Fibroblast of skin of right biceps (primary cell): Measurements from ENCODE around the gene DOLPP1.
A peak's percentile ranks its signal among the peaks of the same experiment; 100 is the strongest.
"Not testable (repeated sequence)": the region's sequence is repeated elsewhere in the genome, so short reads cannot be mapped to it uniquely, and the experiment has no call there.

Source experiments
- DNase-seq: peaks from one replicate; pipeline ENCODE4 v3.0.0-alpha.2; 2013

The DOLPP1 gene

DNA sequence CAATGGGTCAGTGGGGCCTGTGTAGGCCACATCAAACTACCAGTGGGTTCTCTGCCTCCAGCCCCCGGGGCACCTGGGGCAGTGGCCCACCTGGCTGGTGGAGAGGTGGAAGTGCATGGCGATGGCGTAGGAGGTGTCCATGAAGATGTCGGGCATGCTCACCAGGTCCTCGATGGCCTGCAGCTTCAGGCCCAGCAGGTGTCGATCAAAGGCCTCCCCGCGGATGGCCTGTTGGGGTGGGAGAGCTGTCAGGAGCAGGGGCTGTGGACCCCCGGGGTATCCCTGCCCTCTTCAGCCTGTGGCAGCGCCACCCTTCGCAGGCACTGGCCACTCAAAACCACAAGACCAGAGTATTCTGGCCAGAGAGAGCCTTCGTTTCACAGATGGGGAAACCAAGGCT is 15.0 kb downstream of the DOLPP1 start:
- no peak for DNase-seq

DNA sequence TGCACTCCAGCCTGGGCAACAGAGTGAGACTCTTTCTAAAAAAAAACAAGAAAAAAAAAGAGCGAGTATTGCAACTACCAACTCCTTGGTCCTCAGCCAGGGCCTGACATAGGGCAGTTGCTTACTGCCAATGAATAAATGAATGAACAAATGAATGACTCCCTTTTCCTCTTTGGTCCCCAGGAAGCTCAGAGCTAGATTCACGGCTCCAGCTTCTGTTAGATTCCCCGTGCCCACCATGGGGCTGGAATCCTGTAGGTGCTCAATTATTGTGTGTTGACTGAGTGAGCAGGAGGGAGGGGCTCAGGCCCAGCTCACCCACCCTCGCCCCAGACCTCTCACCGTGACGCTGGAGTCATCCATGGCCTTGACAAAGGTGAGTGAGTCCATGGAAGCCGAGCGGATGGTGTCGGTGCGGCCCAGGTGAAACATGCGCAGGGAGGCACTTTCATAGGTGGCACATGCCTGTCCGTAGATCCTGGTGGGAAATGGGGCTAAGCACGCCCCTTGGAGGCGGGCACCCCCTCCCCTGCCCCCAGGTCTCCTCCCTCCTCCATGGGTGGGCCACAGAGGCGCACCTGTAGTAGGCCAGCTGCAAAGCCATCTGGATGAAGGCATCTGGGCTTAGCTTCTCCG is 16.9 kb downstream of the DOLPP1 start:
- DNase-seq = no peak

DNA sequence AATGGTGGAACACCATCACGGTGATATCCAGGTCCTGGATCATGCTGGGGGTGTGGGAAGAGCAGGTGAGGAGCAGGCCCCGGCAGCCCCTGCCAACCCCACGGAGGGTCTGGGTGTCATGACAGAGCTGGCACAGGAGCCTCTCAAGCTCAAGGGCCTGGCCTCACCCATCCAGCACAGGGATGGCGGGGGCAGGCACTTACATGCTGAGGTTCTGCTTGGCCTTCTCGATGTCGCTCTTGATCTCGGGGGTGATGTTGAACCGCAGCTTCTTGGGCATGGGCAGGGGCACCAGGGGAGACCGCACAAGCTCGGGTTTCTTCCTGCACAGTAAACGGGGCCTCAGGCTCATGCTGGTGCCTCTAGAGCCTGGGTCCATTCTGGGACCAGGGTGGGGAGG is 17.4 kb downstream of the DOLPP1 start:
- no peak for DNase-seq

DNA sequence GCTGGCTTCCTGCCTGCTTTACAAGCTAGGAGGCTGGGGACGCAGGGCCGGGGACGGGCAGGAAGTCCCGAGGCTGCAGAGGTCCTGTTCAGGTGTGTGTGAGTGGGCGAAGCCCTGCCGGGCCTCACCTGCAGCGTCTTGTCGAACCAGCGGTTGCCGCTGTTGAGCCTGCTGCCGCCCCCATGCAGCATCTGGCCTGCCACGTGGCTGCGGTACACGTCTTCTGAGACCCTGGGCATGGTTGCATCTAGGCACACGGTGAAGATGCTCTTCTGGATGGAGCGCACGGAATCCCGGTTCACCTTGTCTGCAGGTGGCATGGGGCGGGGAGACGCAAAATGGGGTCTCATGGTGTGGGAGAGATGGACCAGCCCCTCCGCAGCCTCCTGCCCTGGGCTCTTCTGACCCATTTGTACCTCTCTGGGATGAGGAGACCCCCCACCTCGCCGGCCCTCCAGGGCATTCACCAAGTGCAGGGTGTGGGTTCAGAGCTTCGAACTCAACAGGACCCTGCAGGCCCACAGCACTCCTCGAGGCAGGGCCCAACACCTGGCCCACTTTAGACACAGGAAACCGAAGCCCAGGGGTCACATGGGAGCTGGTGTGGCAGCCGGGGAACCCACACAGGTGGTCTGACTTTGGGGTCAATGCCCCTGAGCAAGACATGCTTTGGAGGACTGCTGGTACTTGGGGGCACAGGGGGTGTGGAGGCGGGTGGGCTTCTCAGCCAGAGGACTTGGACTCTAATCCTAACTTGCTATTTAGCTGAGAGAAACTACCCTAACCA is 19.7 kb downstream of the DOLPP1 start:
- no peak for DNase-seq

DNA sequence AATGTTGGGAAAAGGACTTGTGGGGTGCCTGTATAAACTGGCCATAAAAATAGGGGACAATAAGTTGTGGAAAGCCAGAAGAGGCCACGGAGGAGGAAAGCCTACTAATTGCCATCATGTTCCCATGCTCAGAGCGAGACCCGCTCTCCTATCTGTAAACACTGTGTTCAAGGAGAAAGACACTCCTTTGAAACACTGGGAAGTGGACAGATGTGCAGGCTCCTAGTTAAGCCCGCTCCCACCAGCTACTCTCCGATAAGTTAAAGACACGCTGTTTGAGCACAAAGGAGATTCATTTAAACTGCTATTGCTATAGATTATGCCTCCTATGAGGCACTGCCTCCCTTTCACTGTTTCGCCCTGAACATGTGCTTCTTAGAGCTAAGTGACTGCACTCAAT is 20.4 kb downstream of the DOLPP1 start:
- DNase-seq = no peak

DNA sequence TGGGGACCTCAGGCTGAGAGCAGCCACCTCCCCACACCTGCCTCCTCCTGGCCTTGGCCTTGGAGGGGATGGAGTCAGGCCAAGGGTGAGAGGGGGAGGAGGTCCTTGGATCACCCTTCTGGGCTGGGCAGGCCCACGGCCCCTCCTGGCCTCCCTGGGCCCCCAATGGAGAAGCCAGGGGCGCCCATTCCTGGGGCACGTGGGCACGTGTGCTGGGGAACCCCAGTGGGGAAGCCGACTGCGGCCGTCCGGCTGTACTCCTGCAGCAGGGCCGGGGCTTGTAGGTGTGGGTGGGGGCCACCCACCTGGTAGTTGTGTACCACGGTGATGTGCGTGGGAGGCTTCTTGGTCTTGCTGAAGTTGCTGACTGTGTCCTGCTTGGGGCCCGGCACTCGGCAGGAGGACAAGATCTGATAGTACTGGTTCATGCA is 21.2 kb downstream of the DOLPP1 start:
- no peak for DNase-seq

DNA sequence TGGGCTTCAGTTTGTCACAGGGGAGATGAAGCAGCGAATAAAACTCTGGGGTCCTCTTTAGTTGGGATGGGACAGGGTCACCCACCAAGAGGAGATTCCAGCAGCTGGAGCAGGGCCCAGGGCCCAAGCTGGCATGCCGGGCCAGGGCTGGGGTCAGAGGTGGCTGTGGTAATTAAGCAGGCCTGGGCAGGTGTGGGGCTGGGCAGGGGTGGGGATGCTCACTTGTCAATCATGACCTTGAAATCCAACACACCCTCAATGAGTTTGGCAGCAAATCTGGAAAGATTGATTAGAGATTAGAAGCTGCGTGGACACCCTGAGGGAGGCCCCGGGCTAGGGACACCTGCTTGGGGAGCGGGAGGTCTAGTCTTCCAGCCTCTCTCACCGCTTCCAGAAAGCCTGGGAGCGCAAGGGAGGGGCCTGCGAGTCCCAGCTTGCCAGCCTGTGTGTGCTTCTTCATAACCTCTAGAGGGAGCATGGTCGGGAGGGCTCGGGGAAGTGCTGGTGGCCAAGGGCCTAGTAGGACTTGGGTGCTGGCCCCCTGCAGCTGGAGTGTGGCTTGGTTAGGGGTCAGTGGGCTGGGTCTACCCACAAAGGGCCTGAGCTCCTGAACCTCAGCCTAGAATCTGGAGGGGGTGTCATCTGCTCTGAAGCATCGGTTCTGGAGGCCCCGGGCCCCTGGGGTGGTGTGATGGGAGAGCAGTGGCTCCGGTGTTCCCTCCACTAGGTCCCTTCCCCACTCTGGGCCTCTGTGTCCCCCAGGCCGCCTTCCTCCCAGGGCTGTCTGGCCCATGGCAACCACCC is 22.1 kb downstream of the DOLPP1 start:
- peak; percentile 53 for DNase-seq

DNA sequence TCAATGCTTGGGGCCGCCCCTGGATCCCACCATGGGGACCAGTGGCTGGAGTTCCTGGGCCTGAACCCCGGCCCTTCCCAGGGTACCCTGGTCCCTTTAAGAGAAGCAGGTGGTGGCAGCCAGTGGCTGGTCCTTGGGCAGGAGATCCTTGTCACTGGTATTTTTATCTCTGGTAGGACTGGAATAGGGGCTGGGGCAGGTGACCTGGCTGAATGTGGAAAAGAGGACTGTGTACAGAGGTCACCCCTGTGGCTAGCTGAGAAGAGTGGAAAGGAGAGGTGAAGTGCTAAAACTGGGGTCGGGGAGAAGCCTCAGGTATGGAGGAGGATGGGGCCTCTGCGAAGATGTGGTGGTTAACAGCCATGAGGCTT is 22.7 kb downstream of the DOLPP1 start:
- DNase-seq = no peak

DNA sequence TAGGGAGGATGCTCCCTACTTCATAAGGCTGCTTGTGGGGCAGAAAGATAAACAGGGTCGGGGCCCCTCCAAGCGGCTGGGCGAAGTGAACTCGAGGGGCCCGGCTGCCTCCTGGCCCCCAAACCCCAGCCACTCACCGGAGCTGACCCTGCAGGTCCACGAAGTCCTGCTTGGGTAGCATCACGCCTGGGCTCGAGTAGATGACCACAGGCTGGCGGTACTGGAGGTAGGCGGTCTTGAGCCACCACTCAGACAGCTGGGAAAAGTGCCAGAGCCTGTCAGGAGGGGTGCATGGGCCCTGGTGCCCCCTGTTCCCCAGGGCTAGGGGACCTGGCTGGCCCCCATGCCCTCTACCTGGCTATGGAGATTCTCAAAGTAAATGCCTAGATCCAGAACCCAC is 23.1 kb downstream of the DOLPP1 start:
- no peak for DNase-seq

DNA sequence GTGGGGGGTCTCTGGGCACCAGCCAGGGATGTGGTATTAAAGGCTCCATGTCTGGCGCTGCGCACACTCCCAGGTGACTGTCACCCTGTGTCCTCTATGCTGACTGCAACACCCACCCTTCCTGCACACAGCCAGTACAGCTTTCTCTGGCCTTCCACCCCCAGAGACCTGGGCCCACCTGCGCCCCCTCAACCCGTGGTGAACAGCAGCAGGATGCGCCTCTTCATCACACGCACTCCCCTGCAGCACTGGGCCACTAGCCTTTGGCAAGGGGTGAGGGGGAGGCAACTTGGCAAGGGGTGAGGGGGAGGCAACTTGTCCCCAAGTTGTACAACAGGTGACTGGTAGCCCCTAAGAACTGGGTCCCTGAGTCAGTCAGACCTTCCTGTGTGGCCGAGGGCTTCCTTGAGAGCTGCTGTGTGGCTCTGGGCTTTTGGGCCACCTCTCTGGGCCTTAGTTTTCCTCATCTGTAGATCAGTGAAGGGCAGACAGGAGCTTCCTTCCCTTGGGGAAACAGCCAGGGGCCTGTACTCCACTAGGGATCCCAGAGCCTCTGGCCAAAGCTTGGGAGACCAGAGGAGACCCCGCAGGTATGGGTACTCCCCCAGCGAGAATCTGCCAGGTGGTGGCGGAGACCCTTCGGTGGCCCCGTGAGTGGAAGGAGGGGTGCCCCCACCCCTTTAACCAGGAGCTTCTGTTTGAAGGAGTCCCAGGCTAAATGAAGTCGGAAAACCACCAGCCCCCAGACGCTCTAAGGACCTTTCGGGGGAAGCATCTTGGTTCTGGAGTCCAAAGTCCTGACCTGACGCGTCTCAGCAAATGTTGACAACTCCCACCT is 25.2 kb downstream of the DOLPP1 start:
- no peak for DNase-seq

DNA sequence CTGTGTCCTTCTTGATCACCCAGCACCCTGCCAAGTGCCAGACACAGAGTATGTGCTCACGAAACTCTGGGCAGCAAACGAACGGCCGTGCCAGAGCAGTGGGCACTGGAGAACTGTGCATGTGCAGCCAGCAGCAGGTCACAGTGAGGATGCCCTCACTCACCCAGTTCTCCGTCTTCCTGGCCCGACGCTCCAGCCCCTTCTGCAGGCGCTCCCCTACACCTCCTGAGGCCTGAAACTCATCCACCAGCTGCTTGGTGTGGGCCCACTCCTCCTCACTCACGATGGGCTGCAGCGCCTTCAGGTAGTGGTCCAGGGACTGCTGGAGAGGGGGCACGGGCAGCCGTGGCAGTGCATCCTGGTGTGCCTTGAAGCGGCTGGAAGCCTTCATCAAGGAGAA is 26.7 kb downstream of the DOLPP1 start:
- DNase-seq = no peak

DNA sequence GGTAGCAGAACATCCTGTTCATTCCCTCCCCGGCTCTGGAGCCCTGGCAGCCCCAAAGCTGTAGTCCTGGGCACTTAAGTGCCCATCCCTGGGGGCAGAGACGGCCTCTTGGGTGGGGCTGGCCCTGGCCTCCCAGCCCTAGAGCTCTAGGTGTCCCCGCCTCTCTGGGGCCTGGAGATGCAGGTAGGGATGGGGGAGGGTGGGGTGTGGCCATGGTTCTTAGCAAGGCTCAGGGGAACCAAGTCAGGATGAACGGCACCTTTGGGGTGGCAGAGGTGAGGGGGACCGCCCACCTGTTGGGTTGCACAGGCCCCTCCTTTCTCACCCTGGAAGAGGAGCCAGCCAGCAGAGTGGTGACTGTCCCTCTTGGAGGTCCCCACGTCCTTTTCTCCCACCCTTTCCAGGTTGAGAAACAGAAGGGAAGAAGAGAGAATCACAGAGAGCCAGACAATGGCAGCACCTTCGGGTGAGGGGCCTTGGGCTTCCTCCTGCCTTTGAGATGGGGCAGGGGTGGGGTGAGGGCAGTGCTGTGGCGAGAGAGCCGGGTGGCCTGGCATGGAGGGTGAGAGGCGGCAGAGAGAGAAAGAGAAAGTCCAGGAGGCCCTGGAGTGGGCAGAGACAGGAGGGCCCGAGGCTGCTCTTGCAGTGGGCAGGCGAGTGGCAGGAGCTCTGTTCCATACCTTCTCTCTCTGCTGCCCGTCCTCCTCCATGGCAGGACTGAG is 27.3 kb downstream of the DOLPP1 start:
- no peak for DNase-seq

DNA sequence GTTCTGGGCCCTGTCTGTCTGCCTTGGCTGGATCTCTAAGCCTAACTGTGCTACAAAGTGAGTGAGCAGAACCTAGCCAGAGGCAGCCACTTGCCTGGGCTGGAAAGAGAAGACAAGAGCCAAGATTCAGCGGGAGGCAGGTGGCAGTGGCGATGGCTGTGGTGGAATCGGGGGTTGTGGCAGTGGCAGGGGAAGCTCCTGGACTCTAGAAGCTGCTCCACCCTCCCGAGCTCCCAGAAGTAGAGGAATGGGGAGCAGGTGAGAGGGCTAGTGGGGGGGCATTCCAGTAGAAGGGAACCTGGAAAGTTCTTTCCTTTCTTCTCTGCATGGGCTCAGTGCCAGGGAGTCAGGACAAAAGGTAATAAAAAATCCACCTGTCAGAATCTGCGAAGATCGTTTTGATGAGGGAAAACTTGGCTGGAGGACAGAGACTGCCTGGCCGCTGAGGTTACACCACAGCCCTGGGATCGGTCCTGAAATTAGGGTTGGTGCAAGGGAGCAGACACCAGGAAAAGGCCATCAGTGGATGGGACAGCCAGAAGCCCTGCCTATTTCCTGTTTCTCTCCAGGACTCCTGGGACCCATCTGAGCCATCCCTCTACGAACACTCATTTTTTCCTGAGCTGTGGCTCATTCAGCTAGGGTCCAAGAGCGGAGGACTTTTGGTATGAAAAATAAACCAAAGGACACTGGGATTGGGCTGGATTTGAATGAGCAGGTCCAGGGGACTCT is 28.1 kb downstream of the DOLPP1 start:
- no peak for DNase-seq

DNA sequence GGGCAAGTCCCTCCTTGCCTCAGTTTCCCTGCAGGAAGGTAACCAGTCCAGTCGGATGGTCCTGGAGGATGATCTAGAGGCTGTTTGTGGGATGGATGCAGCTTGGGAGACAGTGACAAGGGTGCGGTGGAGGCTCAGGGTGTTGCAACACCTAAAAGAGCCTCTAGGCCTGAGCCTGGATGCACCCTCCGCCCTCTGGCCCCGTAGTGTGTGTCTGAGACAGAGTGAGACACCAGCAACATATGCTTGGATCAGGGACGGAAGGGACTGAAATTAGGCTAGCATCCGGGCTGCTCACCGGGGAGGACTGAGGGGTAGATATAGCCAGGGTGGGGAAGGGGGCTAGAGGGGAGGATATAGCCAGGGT is 28.6 kb downstream of the DOLPP1 start:
- peak; percentile 19 for DNase-seq

DNA sequence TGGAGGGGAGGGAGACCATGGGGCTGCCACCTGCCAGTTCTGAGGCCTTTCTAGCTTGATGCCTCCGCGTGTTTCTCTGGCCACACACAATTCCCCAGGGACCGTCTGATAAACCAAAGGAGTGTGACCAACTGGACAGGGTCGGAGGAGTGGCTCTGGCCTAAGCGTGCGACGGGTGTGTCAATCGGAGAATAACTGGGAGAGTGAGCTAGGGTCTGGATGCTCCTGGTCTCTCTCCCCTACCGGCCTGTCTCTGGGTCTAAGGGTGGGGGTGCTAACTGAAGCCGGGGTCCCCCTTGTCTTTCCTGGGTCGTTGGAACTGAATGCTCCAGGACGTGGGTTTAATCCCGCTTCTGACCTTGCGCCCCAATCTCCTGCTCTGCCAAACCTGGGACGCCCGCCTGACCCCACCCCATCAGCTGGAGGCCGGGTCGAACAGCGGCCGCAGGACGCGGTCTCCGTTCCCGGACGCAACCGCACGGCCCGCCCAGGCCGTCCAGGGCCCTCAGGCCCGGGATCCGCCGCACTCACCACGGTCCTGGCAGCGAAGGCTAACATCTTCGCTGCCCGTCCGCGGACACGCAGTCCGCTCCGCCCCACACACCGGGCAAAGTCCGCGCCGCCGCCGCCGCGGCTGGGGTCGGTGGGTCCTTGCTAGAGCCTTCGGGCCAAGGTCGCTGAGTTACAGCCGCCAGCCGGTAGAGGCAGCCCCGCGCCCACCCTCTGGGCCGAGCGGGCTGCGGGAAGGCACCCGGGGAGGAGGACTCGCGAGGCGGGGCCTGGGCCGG is 29.2 kb downstream of the DOLPP1 start:
- DNase-seq = peak; percentile 24

DNA sequence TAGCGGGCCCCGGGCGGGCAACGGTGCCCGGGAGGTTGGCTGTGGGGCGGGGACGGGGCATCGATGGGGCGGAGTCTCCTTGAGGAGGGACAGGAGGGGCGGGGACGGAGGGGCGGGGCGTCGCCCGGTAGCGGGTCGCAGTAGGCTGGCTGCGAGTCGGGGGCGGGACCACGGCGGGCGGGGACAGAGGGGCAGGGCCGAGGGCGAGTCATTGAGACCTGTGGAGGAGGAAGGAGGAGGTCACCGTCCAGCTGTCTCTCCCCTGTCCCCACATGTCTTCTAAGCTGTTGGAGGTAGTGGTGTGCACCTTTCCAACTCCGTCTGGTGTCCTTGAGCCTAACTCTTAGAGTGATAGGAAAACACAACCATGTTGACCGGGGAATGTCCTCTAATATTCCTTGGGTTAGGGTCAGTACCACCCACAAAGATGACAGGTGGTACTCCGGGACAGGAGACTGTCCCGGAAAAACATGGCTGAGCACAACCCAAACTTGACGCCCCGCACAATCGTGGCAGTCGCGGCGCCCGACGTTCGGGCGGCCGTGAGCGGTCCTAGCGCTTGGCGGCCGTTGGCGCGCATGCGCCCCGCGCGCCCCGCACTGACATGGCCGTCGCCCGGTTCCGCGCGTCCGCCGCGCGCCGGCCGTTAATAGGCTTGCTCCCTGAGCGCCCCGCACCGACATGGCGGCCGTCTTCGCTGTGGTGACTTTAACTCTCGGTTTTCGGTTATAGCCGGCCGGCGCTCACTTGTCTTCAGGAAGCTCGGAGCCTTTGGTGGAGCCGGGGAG is 30.0 kb downstream of the DOLPP1 start, which contains the start of the genes CRAT and PTPA:
Gene CRAT, minus strand, starts transcription at position 54 of the 788 bp plus-strand sequence. CDS start 284 bp downstream, outside the sequence.
Gene PTPA, plus strand, starts transcription at position 676 of the 788 bp plus-strand sequence. CDS start 186 bp downstream, outside the sequence.
- peak; percentile 94 for DNase-seq

DNA sequence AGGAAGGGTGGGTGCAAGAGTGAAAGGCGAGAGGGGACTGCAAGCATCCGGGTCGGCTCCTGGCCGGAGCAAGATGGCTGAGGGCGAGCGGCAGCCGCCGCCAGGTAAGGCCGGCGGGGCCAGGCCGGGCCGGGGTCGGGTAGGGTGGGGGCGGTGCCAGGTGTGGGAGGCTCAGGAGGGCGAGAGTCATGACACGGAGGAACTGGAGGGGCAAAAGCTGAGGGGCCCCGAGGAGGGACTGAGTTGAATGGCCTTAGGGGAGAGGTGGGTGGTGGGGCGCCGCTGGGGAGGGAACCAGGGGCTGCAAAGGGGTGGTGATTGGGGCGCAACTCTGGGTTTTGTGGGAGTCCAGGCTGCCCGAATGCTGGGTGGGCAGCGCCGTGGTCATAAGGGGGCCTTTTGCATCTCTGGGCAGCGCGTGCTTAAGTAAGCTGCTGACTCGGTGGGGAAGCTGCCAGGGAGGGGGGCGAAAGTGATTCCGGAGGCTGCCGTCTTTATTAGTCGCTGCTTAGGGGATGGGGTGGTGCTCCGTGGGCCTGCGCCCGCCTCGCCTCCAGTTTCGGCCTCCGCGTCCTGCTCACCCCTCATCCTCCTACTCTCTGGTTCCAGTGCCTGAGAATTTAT is 30.7 kb downstream of the DOLPP1 start:
- DNase-seq = peak; percentile 62

DNA sequence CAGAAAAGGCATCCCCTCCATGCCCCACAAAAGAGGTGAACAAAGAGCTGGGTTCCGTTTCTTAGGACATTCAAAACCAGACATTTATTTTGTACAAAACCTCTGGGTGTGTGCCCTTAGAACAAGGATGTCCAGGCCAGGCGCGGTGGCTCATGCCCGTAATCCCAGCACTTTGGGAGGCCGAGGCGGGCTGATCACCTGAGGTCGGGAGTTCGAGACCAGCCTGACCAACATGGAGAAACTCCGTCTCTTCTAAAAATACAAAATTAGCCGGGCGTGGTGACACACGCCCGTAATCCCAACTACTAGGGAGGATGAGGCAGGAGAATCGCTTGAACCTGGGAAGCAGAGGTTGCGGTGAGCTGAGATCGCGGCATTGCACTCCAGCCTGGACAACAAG is 31.6 kb downstream of the DOLPP1 start:
- DNase-seq = not testable (repeated sequence)
